Peyer's patch (tissue), 4 donors: ENCODE results near the gene RAB44.

Experiments
- POLR2A ChIP-seq, 2 donors: fragments of 450-650 bp; IDR thresholded peaks; one replicate each; pipeline ENCODE4 v1.5.1; 2017; ENCODE audit warnings: antibody characterized with exemption in 2 of 2, mild to moderate bottlenecking in 2 of 2, moderate library complexity in 2 of 2
- TF ChIP-seq, protein P1 (sequence below), 6 experiments: fragments of 450-650 bp in 4 of 6; fragments of 200-600 bp in 2 of 6; sonication (generic) in 1 of 6; IDR thresholded peaks; one replicate each; pipeline ENCODE4 v1.5.1; 2017 to 2019; ENCODE audit warnings: antibody characterized with exemption in 6 of 6, mild to moderate bottlenecking in 3 of 6, moderate library complexity in 1 of 6

DNA sequence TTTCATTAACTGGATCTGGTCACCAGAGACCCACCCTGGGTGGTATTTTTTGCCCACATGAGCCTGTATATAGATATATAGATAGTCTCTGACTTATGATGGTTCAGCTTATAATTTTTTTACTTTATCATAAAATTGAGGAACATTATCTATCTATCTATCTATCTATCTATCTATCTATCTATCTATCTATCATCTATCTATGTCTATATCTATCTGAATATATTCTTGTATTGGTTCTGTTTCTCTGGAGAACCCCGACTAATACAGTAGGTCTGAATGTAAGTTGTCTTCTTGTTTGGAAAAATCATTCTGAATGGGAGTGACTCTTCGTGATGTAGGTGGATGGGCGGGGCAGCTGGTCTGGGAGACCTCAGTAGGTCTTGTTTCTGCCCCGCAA is 32.4 kb upstream of the RAB44 start:
- no peak for TF ChIP-seq POLR2A (IDR thresholded peaks at IDR 0.05)
- TF ChIP-seq, protein P1, sequence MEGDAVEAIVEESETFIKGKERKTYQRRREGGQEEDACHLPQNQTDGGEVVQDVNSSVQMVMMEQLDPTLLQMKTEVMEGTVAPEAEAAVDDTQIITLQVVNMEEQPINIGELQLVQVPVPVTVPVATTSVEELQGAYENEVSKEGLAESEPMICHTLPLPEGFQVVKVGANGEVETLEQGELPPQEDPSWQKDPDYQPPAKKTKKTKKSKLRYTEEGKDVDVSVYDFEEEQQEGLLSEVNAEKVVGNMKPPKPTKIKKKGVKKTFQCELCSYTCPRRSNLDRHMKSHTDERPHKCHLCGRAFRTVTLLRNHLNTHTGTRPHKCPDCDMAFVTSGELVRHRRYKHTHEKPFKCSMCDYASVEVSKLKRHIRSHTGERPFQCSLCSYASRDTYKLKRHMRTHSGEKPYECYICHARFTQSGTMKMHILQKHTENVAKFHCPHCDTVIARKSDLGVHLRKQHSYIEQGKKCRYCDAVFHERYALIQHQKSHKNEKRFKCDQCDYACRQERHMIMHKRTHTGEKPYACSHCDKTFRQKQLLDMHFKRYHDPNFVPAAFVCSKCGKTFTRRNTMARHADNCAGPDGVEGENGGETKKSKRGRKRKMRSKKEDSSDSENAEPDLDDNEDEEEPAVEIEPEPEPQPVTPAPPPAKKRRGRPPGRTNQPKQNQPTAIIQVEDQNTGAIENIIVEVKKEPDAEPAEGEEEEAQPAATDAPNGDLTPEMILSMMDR (IDR thresholded peaks at IDR 0.05) = no peak
